C1 segment of cervical spinal cord (tissue), 14 donors: ENCODE measurements around the gene ASPG.
"Not testable (repeated sequence)": the region's sequence is repeated elsewhere in the genome, so short reads cannot be mapped to it uniquely, and the experiment has no call there.

Source experiments
- DNase-seq, 14 donors: peaks; one replicate each; lab custom pipeline; 2025; lab: John Stamatoyannopoulos, UW

The ASPG gene

GRCh38 chr14:104145826-104146601 is 60.5 kb downstream of the ASPG start:
- no peak for DNase-seq

- no peak for DNase-seq
These were observed 61.3 kb downstream of the ASPG start for GRCh38 chr14:104146651-104147345.

GRCh38 chr14:104147346-104148125 is 62.0 kb downstream of the ASPG start:
- DNase-seq: no peak

GRCh38 chr14:104148433-104149277 is 63.2 kb downstream of the ASPG start:
- DNase-seq: no peak

- no peak for DNase-seq
These were observed 63.7 kb downstream of the ASPG start for GRCh38 chr14:104149278-104149595.

GRCh38 chr14:104149617-104150135 is 64.2 kb downstream of the ASPG start:
- no peak for DNase-seq

GRCh38 chr14:104150136-104151025 is 64.9 kb downstream of the ASPG start:
- DNase-seq: no peak

- DNase-seq: no peak
These were observed 65.5 kb downstream of the ASPG start for GRCh38 chr14:104151026-104151381.

- DNase-seq: no peak
These were observed 66.2 kb downstream of the ASPG start for GRCh38 chr14:104151566-104152245.

- no peak for DNase-seq
These were observed 66.7 kb downstream of the ASPG start for GRCh38 chr14:104152246-104152575.

GRCh38 chr14:104152686-104153393 is 67.3 kb downstream of the ASPG start:
- DNase-seq: no peak

GRCh38 chr14:104153394-104153755 is 67.9 kb downstream of the ASPG start:
- not testable (repeated sequence) for DNase-seq

- DNase-seq: no peak
These were observed 68.7 kb downstream of the ASPG start for GRCh38 chr14:104154246-104154645.

GRCh38 chr14:104155513-104155912 is 70.0 kb downstream of the ASPG start:
- DNase-seq: no peak

- DNase-seq: no peak
These were observed 70.6 kb downstream of the ASPG start for GRCh38 chr14:104156142-104156541.

- no peak for DNase-seq
These were observed 71.8 kb downstream of the ASPG start for GRCh38 chr14:104157016-104157928.

- peak in 2 of 14 donors; percentile 6 to 7 for DNase-seq
These were observed 73.6 kb downstream of the ASPG start for GRCh38 chr14:104158827-104159798.
